Neural crest cell (in vitro differentiated cells): Measurements from ENCODE around the gene SNRPD3. TPM values are rescaled to one million over a fixed set of nuclear protein-coding genes. Genes with fewer than 3 reads are reported as not detected.
"Not testable (repeated sequence)": the region's sequence is repeated elsewhere in the genome, so short reads cannot be mapped to it uniquely, and the experiment has no call there.

Experiments used
- DNase-seq: peaks from one replicate; pipeline ENCODE4 v3.0.0; 2021; ENCODE audit warnings: low read depth, mixed read lengths, low spot score
- H3K27ac Mint-ChIP-seq: one replicate; pipeline ENCODE4 v1.8.0; 2021; ENCODE audit warnings: mild to moderate bottlenecking, mixed read lengths; ENCODE audit not compliant: unreplicated experiment
- H3K27me3 Mint-ChIP-seq: 2 replicates; pipeline ENCODE4 v1.8.0; 2021; ENCODE audit warnings: low read depth, mild to moderate bottlenecking, mixed read lengths
- H3K36me3 Mint-ChIP-seq: 2 replicates; pipeline ENCODE4 v1.8.0; 2021; ENCODE audit warnings: low read depth, mild to moderate bottlenecking, mixed read lengths
- H3K4me1 Mint-ChIP-seq: 2 replicates; pipeline ENCODE4 v1.8.0; 2021; ENCODE audit warnings: mixed read lengths
- H3K4me3 Mint-ChIP-seq: one replicate; pipeline ENCODE4 v1.8.0; 2021; ENCODE audit warnings: mild to moderate bottlenecking, mixed read lengths
- H3K9me3 Mint-ChIP-seq: 2 replicates; pipeline ENCODE4 v1.8.0; 2021; ENCODE audit warnings: mixed read lengths
- total RNA-seq: library from RNA; stranded (reverse); gene quantifications from 2 replicates; pipeline ENCODE4 v1.2.1, GENCODE V29; 2021
- TF ChIP-seq, protein P1 (sequence below): fragments of 200-600 bp; sonication (generic); conservative IDR thresholded peaks from 2 replicates; pipeline ENCODE4 v1.5.0; 2021; ENCODE audit warnings: antibody characterized with exemption, mild to moderate bottlenecking

The SNRPD3 gene
- total RNA-seq, 1 donor from 2014 or later = 151 TPM

DNA sequence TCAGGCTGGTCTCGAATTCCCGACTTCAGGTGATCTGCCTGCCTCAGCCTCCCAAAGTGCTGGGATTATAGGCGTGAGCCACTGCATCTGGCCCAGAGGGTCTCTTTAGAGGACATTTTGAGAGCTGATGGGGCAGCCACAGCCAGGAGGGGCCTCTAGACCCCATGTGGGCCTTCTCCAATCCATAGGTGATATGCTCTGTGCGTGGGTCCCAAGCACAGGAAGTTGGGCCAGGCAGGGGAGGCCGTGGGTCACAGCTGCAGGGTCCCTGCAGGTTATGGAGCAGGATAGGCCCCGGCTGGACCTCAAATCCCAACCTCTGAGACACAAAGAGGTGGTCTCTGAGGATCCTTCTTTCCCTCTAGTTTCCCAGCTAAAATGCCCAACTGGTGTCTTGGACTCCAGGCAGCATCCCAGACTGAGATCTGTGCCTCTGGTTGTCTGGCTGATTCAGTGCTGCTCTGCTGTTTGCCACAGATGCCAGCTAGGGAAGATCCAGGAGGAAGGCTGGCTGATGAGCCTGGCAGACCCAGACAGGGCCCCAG lies 35.6 kb downstream of the SNRPD3 start:
- Mint-ChIP-seq H3K4me3 (peak overlapping the region; percentile 73), H3K27ac (no peak overlapping the region), H3K27me3 (no peaks in the 10 kb centered on the region), H3K9me3 (no peaks in the 10 kb centered on the region), H3K4me1 (peaks cover 11% of the 10 kb centered on the region), H3K36me3 (no peaks in the 10 kb centered on the region)
- no peak for DNase-seq
- TF ChIP-seq, protein P1, sequence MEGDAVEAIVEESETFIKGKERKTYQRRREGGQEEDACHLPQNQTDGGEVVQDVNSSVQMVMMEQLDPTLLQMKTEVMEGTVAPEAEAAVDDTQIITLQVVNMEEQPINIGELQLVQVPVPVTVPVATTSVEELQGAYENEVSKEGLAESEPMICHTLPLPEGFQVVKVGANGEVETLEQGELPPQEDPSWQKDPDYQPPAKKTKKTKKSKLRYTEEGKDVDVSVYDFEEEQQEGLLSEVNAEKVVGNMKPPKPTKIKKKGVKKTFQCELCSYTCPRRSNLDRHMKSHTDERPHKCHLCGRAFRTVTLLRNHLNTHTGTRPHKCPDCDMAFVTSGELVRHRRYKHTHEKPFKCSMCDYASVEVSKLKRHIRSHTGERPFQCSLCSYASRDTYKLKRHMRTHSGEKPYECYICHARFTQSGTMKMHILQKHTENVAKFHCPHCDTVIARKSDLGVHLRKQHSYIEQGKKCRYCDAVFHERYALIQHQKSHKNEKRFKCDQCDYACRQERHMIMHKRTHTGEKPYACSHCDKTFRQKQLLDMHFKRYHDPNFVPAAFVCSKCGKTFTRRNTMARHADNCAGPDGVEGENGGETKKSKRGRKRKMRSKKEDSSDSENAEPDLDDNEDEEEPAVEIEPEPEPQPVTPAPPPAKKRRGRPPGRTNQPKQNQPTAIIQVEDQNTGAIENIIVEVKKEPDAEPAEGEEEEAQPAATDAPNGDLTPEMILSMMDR = no peak

DNA sequence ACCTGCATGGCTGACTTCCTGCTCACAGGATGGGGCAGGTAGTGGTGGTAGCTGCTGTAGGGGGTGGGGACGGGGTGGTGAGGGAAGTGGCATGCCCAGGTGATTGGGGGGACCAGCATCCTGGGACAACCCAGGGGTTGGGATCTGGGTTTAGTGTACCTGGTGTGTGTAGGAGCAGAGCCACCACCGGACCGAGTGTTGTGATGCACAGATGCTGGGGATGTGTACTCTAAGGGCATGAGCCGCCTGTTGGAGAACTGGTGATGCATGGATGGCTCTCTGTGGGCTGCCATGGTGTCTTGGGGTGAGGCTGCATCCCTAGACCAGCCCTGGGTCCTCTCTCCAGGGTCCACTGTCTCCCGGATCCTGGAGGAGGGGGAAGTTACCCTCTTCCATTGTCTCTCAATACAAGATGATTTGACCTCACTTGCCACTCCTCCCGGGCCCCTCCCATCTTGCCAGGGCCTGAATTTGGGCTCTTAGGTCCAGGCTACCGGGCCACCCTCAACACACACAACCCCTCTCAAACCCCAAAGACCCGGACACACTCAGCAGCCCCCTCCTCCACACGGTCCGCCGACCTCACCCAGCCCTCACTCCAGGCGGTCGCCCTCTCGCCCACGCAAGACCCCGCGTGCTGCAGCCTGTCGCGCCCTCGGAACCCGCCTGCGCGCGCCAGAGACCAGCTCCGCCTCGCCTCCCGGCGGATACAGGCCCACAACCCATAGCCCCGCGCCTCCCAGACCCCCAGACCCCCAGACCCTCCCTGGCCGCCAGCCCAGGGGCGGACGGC lies 36.5 kb downstream of the SNRPD3 start:
- Mint-ChIP-seq H3K27ac (peak overlapping the region; percentile 95), H3K9me3 (no peaks in the 10 kb centered on the region), H3K4me3 (peak overlapping the region; percentile 96), H3K36me3 (no peaks in the 10 kb centered on the region), H3K4me1 (peaks cover 11% of the 10 kb centered on the region), H3K27me3 (no peaks in the 10 kb centered on the region)
- DNase-seq = peak; percentile 29
- TF ChIP-seq, protein P1 = no peak

DNA sequence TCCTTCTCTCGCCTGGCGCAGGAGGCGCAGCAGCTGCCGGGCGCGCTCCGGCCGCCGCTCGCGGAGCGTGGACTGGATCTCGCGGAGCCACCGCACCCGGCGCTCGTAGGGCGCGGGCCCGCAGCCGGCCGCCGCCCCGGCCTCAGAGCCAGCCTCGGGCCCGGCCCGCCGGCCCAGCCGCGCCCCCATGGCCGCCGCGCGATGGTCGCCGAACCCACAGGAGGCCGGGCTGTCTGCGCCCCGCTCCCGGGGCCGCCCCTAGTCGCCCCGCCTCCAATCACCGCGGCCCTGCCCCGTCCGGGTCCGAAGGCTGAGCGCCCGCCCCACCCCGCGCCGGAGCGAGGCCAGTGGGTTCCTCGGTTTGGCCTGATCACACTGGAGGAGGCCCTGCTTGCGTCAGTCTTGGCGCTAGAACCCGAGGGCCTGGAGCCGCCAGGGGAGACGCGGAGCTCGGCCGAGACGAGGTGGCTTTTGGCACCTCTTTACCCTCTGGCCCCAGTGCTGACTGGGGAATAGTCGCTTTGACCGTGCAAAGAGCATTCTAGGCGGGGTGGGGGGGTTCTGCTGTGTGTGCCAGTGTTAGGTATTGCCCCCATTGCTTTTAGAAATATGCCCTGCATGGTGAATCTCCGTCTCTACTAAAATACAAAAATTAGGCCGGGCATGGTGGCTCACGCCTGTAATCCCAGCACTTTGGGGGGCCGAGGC lies 37.2 kb downstream of the SNRPD3 start, which contains the start of gene LRRC75B:
TSS of gene LRRC75B (minus strand) at position 223 of the 708 bp plus-strand sequence. CDS start at position 189, 34 bp downstream.
- TF ChIP-seq, protein P1 = no peak
- peaks cover 11% of the 10 kb centered on the region for H3K4me1 Mint-ChIP-seq
- peak; percentile 80 for DNase-seq
- no peaks in the 10 kb centered on the region for H3K36me3 Mint-ChIP-seq
- H3K27me3 Mint-ChIP-seq = no peaks in the 10 kb centered on the region
- no peaks in the 10 kb centered on the region for H3K9me3 Mint-ChIP-seq
- H3K4me3 Mint-ChIP-seq = peak within 1 kb of the TSS; percentile 96
- H3K27ac Mint-ChIP-seq = peak within 1 kb of the TSS; percentile 95

DNA sequence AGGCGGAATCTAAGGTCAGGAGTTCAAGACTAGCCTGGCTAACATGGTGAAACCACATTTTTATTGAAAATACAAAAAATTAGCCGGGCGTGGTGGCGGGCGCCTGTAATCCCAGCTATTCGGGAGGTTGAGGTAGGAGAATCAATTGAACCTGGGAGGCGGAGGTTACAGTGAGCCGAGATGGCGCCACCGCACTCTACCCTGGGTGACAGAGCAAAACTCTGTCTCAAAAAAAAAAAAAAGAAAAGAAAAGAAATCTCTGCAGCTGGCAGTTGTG lies 37.7 kb downstream of the SNRPD3 start:
- H3K36me3 Mint-ChIP-seq, H3K9me3 Mint-ChIP-seq, H3K27ac Mint-ChIP-seq, DNase-seq, H3K27me3 Mint-ChIP-seq: not testable (repeated sequence)
- H3K4me3 Mint-ChIP-seq = peak overlapping the region; percentile 86
- H3K4me1 Mint-ChIP-seq = peaks cover 11% of the 10 kb centered on the region

DNA sequence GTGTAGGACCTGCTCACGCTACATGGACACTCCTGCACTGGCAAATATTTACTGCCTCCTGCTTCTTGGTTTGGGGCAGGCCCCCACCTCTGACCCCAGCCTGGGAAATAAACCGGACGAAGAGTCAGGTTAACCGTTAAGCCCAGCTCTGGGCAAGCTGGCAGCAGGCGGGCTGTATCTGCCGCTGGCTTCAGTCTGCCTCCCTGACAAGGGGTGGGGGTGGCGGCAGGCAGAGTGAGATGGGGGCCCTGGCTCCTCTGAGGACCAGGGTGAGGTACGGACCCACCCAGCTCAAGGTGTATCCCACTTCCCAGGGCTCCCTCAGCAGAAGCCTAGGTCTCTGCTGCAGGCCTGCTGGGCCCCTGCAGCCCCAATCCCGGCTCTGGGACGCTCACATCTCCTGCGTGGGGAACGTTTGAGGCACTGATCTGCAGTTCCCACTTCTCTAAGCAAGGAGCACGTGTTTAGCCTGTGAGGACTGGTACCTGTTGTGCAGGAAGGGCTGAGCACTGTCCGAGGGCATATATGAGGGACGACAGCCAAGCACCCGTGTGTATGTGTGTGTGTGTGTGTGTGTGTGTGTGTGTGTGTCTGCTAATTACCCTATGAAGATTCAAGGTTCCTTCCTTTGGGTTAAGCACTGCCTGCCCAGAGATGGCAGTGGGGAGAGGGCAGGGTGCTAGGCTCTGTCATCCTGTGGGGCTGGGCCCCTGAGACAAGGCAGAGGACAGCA lies 38.2 kb downstream of the SNRPD3 start:
- no peaks in the 10 kb centered on the region for H3K36me3 Mint-ChIP-seq
- no peak overlapping the region for H3K27ac Mint-ChIP-seq
- H3K4me1 Mint-ChIP-seq = peaks cover 11% of the 10 kb centered on the region
- no peaks in the 10 kb centered on the region for H3K9me3 Mint-ChIP-seq
- H3K4me3 Mint-ChIP-seq = peak overlapping the region; percentile 86
- TF ChIP-seq, protein P1 = no peak
- DNase-seq = no peak
- H3K27me3 Mint-ChIP-seq = no peaks in the 10 kb centered on the region
